IPS-18c (cell line): ENCODE data around the gene APOLD1.
"Not testable (repeated sequence)": the region's sequence is repeated elsewhere in the genome, so short reads cannot be mapped to it uniquely, and the experiment has no call there.

Experiments used
- H3K4me3 ChIP-seq: 2 replicates; pipeline ENCODE4 v1.7.0; 2013; ENCODE audit warnings: low read depth, mild to moderate bottlenecking, low read length, moderate library complexity; ENCODE audit not compliant: insufficient read depth
- H3K9me3 ChIP-seq: one replicate; pipeline ENCODE4 v1.6.1; 2013; ENCODE audit warnings: mild to moderate bottlenecking, low read length, moderate library complexity; ENCODE audit not compliant: control insufficient read depth, insufficient read depth

Gene APOLD1

GRCh38 chr12:12800406-12801180 lies 15.1 kb downstream of the APOLD1 start:
- no peaks in the 10 kb centered on the region for H3K9me3 ChIP-seq
- H3K4me3 ChIP-seq, result no peak overlapping the region

DNA sequence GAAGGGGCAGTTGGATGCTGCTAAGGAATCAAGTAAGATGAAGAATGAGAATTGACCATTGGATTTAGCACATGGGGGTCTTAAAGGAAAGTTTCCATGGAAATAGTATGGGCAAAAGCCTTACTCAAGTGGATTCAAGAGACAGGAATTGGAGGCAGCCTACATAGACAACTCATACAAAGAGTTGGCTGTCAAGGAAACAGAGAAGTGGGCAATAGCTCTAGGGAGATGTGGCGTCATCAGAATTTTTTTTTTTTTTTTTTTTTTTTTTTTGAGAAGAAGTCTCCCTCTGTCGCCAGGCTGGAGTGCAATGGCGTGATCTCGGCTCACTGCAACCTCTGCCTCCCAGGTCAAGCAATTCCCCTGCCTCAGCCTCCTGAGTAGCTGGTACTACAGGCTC lies 16.2 kb downstream of the APOLD1 start:
- H3K9me3 ChIP-seq, H3K4me3 ChIP-seq: not testable (repeated sequence)

- no peak overlapping the region for H3K4me3 ChIP-seq
Measured at GRCh38 chr12:12803186-12803585, 17.7 kb downstream of the APOLD1 start.

GRCh38 chr12:12804011-12804410 lies 18.6 kb downstream of the APOLD1 start:
- no peak overlapping the region for H3K4me3 ChIP-seq
- H3K9me3 ChIP-seq, result no peaks in the 10 kb centered on the region

More at GRCh38 chr12:12803186-12803585, 17.7 kb downstream of the APOLD1 start:
- no peaks in the 10 kb centered on the region for H3K9me3 ChIP-seq

GRCh38 chr12:12804432-12804886 lies 19.0 kb downstream of the APOLD1 start:
- Histone ChIP-seq H3K9me3 (no peaks in the 10 kb centered on the region), H3K4me3 (no peak overlapping the region)

DNA sequence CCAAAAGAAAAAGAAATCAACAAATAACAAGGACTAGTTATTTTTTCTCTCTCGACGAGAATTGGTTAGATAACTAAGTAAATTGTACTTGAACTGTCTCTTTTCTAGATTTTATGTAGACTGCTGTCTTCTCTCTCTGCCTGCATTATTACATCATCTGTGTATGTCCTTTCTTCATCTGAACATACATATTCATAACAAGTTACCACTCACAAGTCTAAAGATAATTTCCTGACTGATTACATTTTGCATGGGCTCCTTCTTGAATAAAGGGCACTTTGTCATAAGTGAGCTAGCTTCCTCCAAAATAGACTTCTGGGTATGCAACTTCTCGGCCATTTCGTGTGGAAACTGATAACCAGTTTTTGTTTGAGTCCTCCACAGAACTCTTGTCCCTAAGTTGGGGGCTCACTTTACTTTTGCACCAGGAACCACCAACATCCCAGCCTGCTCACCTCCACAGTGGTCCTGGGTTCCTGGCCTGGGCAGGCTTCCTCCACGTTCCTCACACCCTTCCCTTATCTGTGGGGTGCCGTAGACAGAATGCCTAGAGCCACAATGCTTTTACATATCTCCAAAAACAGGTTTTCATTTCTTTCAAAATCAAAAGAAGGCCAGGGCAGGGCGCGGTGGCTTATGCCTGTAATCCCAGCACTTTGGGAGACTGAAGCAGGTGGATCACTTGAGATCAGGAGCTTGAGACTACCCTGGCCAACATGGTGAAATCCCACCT lies 21.5 kb downstream of the APOLD1 start:
- Histone ChIP-seq H3K9me3 (no peaks in the 10 kb centered on the region), H3K4me3 (no peak overlapping the region)

GRCh38 chr12:12807517-12807903 lies 22.1 kb downstream of the APOLD1 start:
- not testable (repeated sequence) for H3K4me3 ChIP-seq, H3K9me3 ChIP-seq

DNA sequence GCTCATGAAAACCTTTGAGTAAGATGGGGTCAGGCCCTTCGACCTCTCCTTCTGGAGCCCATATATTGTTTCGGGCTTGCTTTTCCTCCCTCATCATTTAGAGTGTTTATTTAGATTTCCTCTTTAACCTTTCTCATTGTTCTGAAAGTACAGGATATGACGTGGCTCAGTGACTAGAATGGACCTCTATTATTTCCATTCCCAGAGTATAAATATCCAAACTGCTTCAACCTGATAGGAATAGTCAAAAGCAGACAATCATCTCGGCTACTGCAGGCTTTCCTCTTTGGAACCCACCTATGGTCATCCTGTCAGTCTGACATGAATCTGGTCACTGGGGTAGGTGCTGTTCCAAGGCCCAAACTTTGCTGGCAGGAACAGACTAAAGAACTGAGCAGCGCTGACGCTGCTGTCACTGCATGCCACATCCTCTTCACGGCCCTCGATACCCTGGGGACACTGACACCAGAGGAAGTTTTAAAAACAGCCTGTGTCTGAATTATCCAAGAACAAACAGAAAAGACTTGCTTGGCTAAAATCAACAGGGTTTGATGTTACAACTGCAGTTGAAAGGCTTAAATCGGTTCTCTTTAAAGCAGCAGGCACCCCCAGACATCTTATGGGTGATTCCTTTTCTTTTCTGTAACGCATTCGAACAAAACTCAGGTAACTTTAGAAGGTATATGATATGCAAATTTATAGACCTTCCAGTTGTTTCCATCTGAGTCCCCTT lies 22.7 kb downstream of the APOLD1 start:
- Histone ChIP-seq H3K4me3 (no peak overlapping the region), H3K9me3 (no peaks in the 10 kb centered on the region)

GRCh38 chr12:12810553-12811021 lies 25.1 kb downstream of the APOLD1 start:
- Histone ChIP-seq H3K9me3 (no peaks in the 10 kb centered on the region), H3K4me3 (no peak overlapping the region)

- H3K9me3 ChIP-seq, result no peaks in the 10 kb centered on the region
- no peak overlapping the region for H3K4me3 ChIP-seq
Measured at GRCh38 chr12:12811343-12811742, 25.9 kb downstream of the APOLD1 start.

DNA sequence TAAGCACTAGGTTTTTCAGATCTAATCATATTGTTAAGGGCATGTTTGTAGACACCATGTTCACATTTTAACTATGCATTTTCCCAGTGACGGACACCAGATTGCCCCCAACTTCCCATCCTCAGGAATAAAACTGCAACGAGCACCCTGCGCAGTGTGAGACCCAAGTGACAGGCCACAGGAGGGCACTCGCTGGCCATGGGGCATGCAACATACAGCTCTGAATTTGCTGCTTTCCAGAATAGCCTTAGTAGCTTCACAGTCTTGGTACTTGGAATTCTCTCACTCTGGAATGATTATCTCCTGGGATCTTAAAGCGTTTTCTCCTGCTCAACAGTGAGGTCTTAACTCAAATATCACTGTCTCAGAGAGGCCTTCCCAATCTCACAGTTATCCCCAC lies 26.7 kb downstream of the APOLD1 start:
- no peak overlapping the region for H3K4me3 ChIP-seq
- no peaks in the 10 kb centered on the region for H3K9me3 ChIP-seq

- no peak overlapping the region for H3K4me3 ChIP-seq
- no peaks in the 10 kb centered on the region for H3K9me3 ChIP-seq
Measured at GRCh38 chr12:12812618-12813119, 27.2 kb downstream of the APOLD1 start.

DNA sequence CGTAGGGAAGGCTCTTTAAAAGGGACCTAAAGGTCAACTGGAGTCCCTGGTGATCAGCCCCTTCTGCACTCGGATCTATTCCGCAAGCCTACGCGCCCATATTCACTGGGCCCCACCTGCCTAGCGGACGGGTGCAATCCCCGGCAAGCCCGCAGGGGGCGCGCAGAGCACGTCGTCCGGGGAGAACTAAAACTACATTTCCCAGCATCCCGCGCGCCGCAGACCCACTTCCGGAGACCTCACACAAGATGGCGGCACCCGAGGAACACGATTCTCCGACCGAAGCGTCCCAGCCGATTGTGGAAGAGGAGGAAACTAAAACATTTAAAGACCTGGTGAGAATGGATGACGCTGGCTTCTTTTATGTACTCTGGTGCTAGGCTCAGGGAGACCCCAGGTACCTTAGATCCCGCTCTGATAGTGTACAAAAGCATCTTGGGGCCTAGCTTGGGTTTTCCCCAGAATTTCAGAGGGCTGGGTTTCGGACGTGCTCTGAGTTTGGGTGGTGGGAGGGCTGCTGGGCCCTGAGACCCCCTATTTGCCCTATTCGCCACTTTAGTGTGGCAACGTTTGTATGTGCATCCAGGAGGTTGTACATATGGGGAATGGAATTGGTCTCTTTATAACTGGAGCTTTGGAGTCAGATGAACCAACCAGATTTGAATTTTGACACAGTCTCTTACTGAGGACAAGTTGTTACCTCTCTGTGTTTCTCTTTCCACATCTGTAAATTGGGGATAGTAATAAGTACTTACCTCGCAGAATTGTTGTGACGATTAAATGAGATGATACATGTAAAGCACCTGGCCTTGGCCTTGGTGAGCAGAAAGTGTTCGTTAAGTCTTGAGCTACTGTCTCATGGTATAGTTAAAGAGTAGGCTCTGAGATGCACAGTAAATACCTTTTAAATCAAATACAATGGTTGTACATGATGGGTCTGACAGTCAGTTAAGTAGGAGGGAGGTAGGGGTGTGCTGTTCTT lies 28.0 kb downstream of the APOLD1 start, which contains the start of gene DDX47:
Gene DDX47, plus strand, starts transcription at position 227 of the 982 bp plus-strand sequence. Its CDS starts 22 bp downstream, at position 249.
- Histone ChIP-seq H3K9me3 (no peaks in the 10 kb centered on the region), H3K4me3 (peak within 1 kb of the TSS; percentile 99)

DNA sequence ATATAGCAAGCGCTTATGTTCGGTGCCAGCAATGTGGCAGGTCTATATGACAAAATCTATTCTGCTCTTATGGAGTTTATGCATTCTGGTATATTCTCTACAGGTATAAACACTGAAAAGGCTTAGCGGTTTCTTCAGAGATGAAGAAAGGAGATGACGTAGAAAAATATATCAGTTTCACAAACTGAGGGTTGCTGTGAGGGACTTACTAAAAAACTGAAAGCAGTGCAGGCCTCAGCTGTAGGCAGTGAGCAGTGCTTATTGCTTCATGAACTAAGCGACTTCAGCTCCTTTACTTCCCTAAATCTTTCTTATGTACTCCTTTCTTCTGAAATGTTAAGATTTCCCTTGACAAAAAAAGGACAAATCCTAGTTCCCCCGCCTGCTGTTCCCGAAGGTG lies 32.2 kb downstream of the APOLD1 start:
- H3K4me3 ChIP-seq, result no peak overlapping the region
- no peaks in the 10 kb centered on the region for H3K9me3 ChIP-seq

DNA sequence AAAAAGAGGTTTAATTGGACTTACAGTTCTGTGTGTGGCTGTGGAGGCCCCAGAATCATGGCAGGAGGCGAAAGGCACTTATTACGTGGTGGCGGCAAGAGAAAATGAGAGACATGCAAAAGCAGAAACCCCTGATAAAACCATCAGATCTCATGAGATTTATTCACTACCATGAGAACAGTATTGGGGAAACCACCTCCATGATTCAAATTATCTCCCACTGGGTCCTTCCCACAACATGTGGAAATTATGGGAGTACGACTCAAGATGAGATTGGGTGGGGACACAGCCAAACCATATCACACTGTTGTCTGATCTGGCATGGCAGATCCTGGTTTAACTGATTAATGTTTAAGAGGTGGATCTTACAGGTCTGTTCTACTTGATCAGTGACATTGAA lies 33.2 kb downstream of the APOLD1 start:
- Histone ChIP-seq H3K9me3 (no peaks in the 10 kb centered on the region), H3K4me3 (no peak overlapping the region)

DNA sequence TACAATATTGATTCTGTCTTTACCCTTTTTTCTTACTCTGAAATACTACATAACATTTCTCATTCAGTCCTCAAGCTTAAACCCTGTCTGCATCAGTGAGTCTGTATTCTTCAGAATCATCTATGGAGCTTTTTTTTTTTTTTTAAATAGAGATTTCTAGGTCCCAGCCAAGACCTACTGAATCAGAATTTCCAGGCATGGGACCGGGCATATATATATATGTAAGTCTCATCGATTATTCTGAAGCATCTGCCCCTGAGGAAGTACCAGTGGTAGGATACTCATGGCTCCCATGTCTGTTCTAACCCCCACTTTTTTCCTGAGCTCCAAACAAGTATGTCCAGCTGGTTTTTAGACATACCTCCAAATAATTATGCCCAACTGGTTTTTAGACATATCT lies 33.8 kb downstream of the APOLD1 start:
- no peak overlapping the region for H3K4me3 ChIP-seq
- no peaks in the 10 kb centered on the region for H3K9me3 ChIP-seq
